HepG2 (cell line): ENCODE results near the gene SRRT. TPM values are rescaled to one million over a fixed set of nuclear protein-coding genes. Genes with fewer than 3 reads are reported as not detected.

Experiments used
- ATAC-seq: fragments of 200-7000 bp; cut with Tn5 transposase; 3 replicates; pipeline ENCODE4 v1.9.1; 2020; ENCODE audit warnings: mild to moderate bottlenecking, moderate library complexity
- BruUV-seq: library from RNA; stranded (reverse); fragments of 400-500 nt; replicated peaks from 2 replicates; lab custom pipeline; 2021; lab: Mats Ljungman, UMichigan
- CTCF ChIA-PET: fragments of 300-600 bp; formaldehyde crosslinking; extraction: SDS; loops from one replicate; lab custom pipeline; 2021; ENCODE audit warnings: low total read pairs, inconsistent platforms, low intra/inter-chr PET ratio; lab: Yijun Ruan, JAX
- POLR2A ChIA-PET: fragments of 350-600 bp; sonication (Branson Sonifier 250); formaldehyde crosslinking; loops from one replicate; lab custom pipeline; 2020; ENCODE audit warnings: antibody characterized with exemption, inconsistent platforms; lab: Yijun Ruan, JAX
- DNase-seq: peaks from one replicate; pipeline ENCODE4 v3.0.0-alpha.2; 2015; ENCODE audit warnings: low spot score
- FAIRE-seq: peaks from 3 replicates; lab custom pipeline; 2011; peaks lifted over from hg19 to GRCh38; lab: Jason Lieb, UNC
- H2AFZ ChIP-seq: one replicate; pipeline ENCODE4 v1.6.1; 2011; ENCODE audit warnings: low read length, inconsistent platforms
- H3K27ac ChIP-seq: fragments of 300-600 bp; 3 replicates; pipeline ENCODE4 v1.8.0; 2011; ENCODE audit warnings: mixed run types, mild to moderate bottlenecking, mixed read lengths, low read length, inconsistent platforms; ENCODE audit not compliant: insufficient read depth; ENCODE audit errors: extremely low read length
- H3K27me3 ChIP-seq, 2 experiments: fragments of 200-600 bp in 1 of 2; 2 replicates in 1 of 2; 3 replicates in 1 of 2; pipeline versions ENCODE4 v1.6.0 to v1.8.0; 2011; ENCODE audit warnings: low read length in 2 of 2, mild to moderate bottlenecking in 2 of 2, moderate library complexity in 2 of 2, inconsistent platforms in 1 of 2; ENCODE audit not compliant: insufficient read depth in 2 of 2, control insufficient read depth in 1 of 2
- H3K36me3 ChIP-seq, 2 experiments: fragments of 200-600 bp in 1 of 2; replicated peaks in 1 of 2; 2 replicates in 1 of 2; 3 replicates in 1 of 2; pipeline versions ENCODE4 v1.5.1 to v1.8.0; 2011; ENCODE audit warnings: low read length in 2 of 2, inconsistent platforms in 1 of 2; ENCODE audit not compliant: insufficient read depth in 2 of 2, control insufficient read depth in 1 of 2
- H3K4me1 ChIP-seq: 2 replicates; pipeline ENCODE4 v1.5.1; 2012; ENCODE audit warnings: low read length, inconsistent platforms; ENCODE audit not compliant: insufficient read depth
- H3K4me2 ChIP-seq: 2 replicates; pipeline ENCODE4 v1.6.0; 2011; ENCODE audit warnings: low read depth, low read length, inconsistent platforms
- H3K4me3 ChIP-seq, 3 experiments: fragments of 200-600 bp in 1 of 3; sonication (generic), shearing (Covaris generic) in 1 of 3; replicated peaks in 1 of 3; 2 replicates each; pipeline ENCODE4 v1.5.1; 2011 to 2016; ENCODE audit warnings: low read length in 3 of 3, inconsistent platforms in 2 of 3, low read depth in 2 of 3, mild to moderate bottlenecking in 2 of 3, control low read depth in 1 of 3, mixed read lengths in 1 of 3; ENCODE audit not compliant: insufficient read depth in 1 of 3
- H3K79me2 ChIP-seq: one replicate; pipeline ENCODE4 v1.6.1; 2011; ENCODE audit warnings: low read length, inconsistent platforms; ENCODE audit not compliant: insufficient read depth
- H3K9ac ChIP-seq: 2 replicates; pipeline ENCODE4 v1.6.0; 2011; ENCODE audit warnings: mild to moderate bottlenecking, low read depth, low read length, inconsistent platforms; ENCODE audit not compliant: insufficient read depth
- H3K9me3 ChIP-seq: 2 replicates; pipeline ENCODE4 v1.5.1; 2012; ENCODE audit warnings: mild to moderate bottlenecking, low read length
- H4K20me1 ChIP-seq: 2 replicates; pipeline ENCODE4 v1.6.0; 2011; ENCODE audit warnings: inconsistent platforms, mild to moderate bottlenecking, low read length, moderate library complexity; ENCODE audit not compliant: insufficient read depth
- AGO2 ChIP-seq: fragments of 200-400 bp; formaldehyde crosslinking; optimal IDR thresholded peaks from 2 replicates; pipeline ENCODE3; 2017; ENCODE audit warnings: mild to moderate bottlenecking, low read depth, low read length, moderate library complexity
- AKNA ChIP-seq: sonication (generic); formaldehyde crosslinking; IDR thresholded peaks from 2 replicates; pipeline ENCODE4 v1.4.0; 2020; ENCODE audit warnings: missing genetic modification reagents, borderline replicate concordance
- ELF1 ChIP-seq: sonication (generic); formaldehyde crosslinking; IDR thresholded peaks from 2 replicates; pipeline ENCODE4 v1.4.0; 2020; ENCODE audit warnings: missing genetic modification reagents
- ISL2 ChIP-seq: sonication (generic); formaldehyde crosslinking; IDR thresholded peaks from 2 replicates; pipeline ENCODE4 v1.5.0; 2020; ENCODE audit warnings: missing genetic modification reagents
- POLR2AphosphoS5 ChIP-seq: IDR thresholded peaks from 2 replicates; pipeline ENCODE4 v1.6.1; 2012; ENCODE audit warnings: low read depth, low read length
- ZC3H13 ChIP-seq: sonication (generic); formaldehyde crosslinking; IDR thresholded peaks from 2 replicates; pipeline ENCODE4 v1.8.1; 2023; ENCODE audit warnings: mild to moderate bottlenecking, missing genetic modification reagents, moderate library complexity
- ZNF20 ChIP-seq: sonication (generic); formaldehyde crosslinking; IDR thresholded peaks from 2 replicates; pipeline ENCODE4 v1.4.0; 2020; ENCODE audit warnings: mild to moderate bottlenecking, moderate library complexity, missing genetic modification reagents
- ZNF232 ChIP-seq: sonication (generic); formaldehyde crosslinking; IDR thresholded peaks from 2 replicates; pipeline ENCODE4 v1.4.0; 2020; ENCODE audit warnings: missing genetic modification reagents, borderline replicate concordance
- ZNF512B ChIP-seq: sonication (generic); formaldehyde crosslinking; IDR thresholded peaks from 2 replicates; pipeline ENCODE4 v1.5.1; 2020; ENCODE audit warnings: missing genetic modification reagents, mild to moderate bottlenecking, borderline replicate concordance
- WGBS: methylation state at CpG from one replicate; pipeline ENCODE4 v1.1.6; 2017; ENCODE audit warnings: low lambda C conversion rate; 5-methylcytosine and 5-hydroxymethylcytosine counted together
- in situ Hi-C: cut with HindIII; loops from 2 replicates; pipeline ENCODE4 v1.10.0; 2017; ENCODE audit warnings: low pct_unique_long_range_greater_than_20kb; ENCODE audit not compliant: extremely low pct_ligation_motif_present
- intact Hi-C: fragments of 100-400 bp; cut with micrococcal nuclease; formaldehyde crosslinking; loops from one replicate; pipeline ENCODE4 v1.10.0; 2022; ENCODE audit not compliant: unreplicated experiment
- polyA plus RNA-seq, 8 experiments: library from polyadenylated mRNA; depleted of rRNA in 3 of 8; stranded (reverse) in 7 of 8; unstranded in 1 of 8; fragments of >200 nt; fragmentation: Illumina TruSeq in 4 of 8; extraction: Trizol in 4 of 8; gene quantifications; 2 replicates each; pipeline versions ENCODE4 v1.2.1 to v1.2.3, GENCODE V29; 2011 to 2016; ENCODE audit warnings: low read depth in 4 of 8, missing spikeins in 1 of 8, mixed read lengths in 1 of 8; ENCODE audit not compliant: insufficient read depth in 1 of 8
- total RNA-seq, 5 experiments: library from RNA; depleted of rRNA; stranded (reverse); fragments of >200 nt; fragmentation: Illumina TruSeq; extraction: Trizol; gene quantifications; 2 replicates each; pipeline ENCODE4 v1.2.3, GENCODE V29; 2016; ENCODE audit warnings: low read depth in 1 of 5

SRRT gene
- total and polyA plus RNA-seq, 2 of the 13 experiments (the other 11 are each of a cell fraction or from before 2014, with no cell fraction given): 26.2 to 106 TPM

- TF ChIP-seq AKNA (CRISPR knock-in tag): no peak
- TF ChIP-seq ISL2 (CRISPR knock-in tag): no peak
- peak; percentile 75 for TF ChIP-seq AGO2
These were observed 12.1 kb downstream of the SRRT start (continued) for GRCh38 chr7:100886936-100887515.

- Histone ChIP-seq H3K9me3 (no peaks in the 10 kb centered on the region), H3K27me3 (0 out of 5 replicates have a peak, but pooled peaks cover under 1 to 2% of the 10 kb centered on the region in 2 experiments), H3K36me3 (peaks cover 29 to 60% of the 10 kb centered on the region in 2 experiments), H2AFZ (no peak overlapping the region), H3K4me3 (no peak overlapping the region; a peak in 2 of 6 replicates), H3K4me1 (peaks cover 64% of the 10 kb centered on the region), H3K9ac (no peak overlapping the region), H3K4me2 (peak overlapping the region; percentile 90; the same call in 1 of the 2 replicates), H3K27ac (no peak overlapping the region), H4K20me1 (no peaks in the 10 kb centered on the region), H3K79me2 (peaks cover 10% of the 10 kb centered on the region)
- DNase-seq (no peak), ATAC-seq (no peak), FAIRE-seq (no peak)
- TF ChIP-seq POLR2AphosphoS5 (peak; percentile 31), ZNF512B (CRISPR knock-in tag) (no peak), AGO2 (peak; percentile 35), ELF1 (CRISPR knock-in tag) (no peak), ZNF232 (CRISPR knock-in tag) (no peak), ZNF20 (CRISPR knock-in tag) (no peak), ZC3H13 (CRISPR knock-in tag) (peak; percentile 30)
- in situ Hi-C loops: loop anchor here (25.0 kb wide), 1 partner anchor 400 kb away; no protein-coding TSS in a partner anchor
- TSS peak; percentile 74 for BruUV-seq
- ChIA-PET POLR2A (interaction anchor here (0.8 to 6.0 kb wide), 2 partner anchors 12 to 17 kb away, joined by 3 to 141 read pairs; partner anchors contain the start of gene SRRT), CTCF (no interaction called here)
- intact Hi-C loops: no loop called here
- 91% methylated on average over 21 of the region's 21 CpGs for WGBS
These were observed 12.8 kb downstream of the SRRT start for GRCh38 chr7:100887516-100888290.
